Heart left ventricle (tissue), 16 donors: ENCODE data around the gene TRIOBP. TPM values are rescaled to one million over a fixed set of nuclear protein-coding genes. Genes with fewer than 3 reads are reported as not detected.

ENCODE experiments used
- ATAC-seq, 4 donors: fragments of 200-7000 bp; cut with Tn5 transposase; one replicate each; pipeline ENCODE4 v1.9.1; 2020 to 2022; ENCODE audit warnings: moderate library complexity in 4 of 4, mild to moderate bottlenecking in 3 of 4, moderate number of reproducible peaks in 1 of 4
- DNase-seq, 5 donors: peaks; one replicate each; pipeline ENCODE4 v3.0.0-alpha.2; 2020
- H3K27ac ChIP-seq, 12 donors: fragments of 200-600 bp; sonication (generic) in 4 of 12; one replicate each; pipeline versions ENCODE4 v1.5.0 to v1.8.0; 2016 to 2022; ENCODE audit warnings: mild to moderate bottlenecking in 2 of 12
- H3K27me3 ChIP-seq, 9 donors: fragments of 200-600 bp; sonication (generic) in 2 of 9; one replicate each; pipeline versions ENCODE4 v1.5.1 to v1.8.0; 2016 to 2022; ENCODE audit warnings: mild to moderate bottlenecking in 3 of 9
- H3K36me3 ChIP-seq, 9 donors: fragments of 200-600 bp; sonication (generic) in 2 of 9; one replicate each; pipeline versions ENCODE4 v1.5.0 to v1.8.0; 2018 to 2022; ENCODE audit warnings: mild to moderate bottlenecking in 2 of 9
- H3K4me1 ChIP-seq, 12 donors: fragments of 200-600 bp; sonication (generic) in 4 of 12; one replicate each; pipeline versions ENCODE4 v1.5.0 to v1.8.0; 2016 to 2022; ENCODE audit warnings: mild to moderate bottlenecking in 3 of 12
- H3K4me3 ChIP-seq, 12 donors: fragments of 200-600 bp; sonication (generic) in 4 of 12; one replicate each; pipeline versions ENCODE4 v1.5.0 to v1.8.0; 2017 to 2022; ENCODE audit warnings: mild to moderate bottlenecking in 9 of 12, moderate library complexity in 4 of 12
- H3K9me3 ChIP-seq, 12 donors: fragments of 200-600 bp; sonication (generic) in 4 of 12; one replicate each; pipeline versions ENCODE4 v1.5.0 to v1.8.0; 2016 to 2022; ENCODE audit warnings: mild to moderate bottlenecking in 1 of 12
- POLR2A ChIP-seq, 2 donors: fragments of 450-650 bp; IDR thresholded peaks; one replicate each; pipeline ENCODE4 v1.6.1; 2017; ENCODE audit warnings: antibody characterized with exemption in 2 of 2, mild to moderate bottlenecking in 2 of 2, moderate library complexity in 2 of 2
- WGBS, 4 donors: extraction: QIAGEN DNeasy Blood & Tissue Kit in 2 of 4; methylation state at CpG; one replicate each; pipeline versions ENCODE4 v1.1.5 to v1.1.7; 2013 to 2018; 5-methylcytosine and 5-hydroxymethylcytosine counted together
- intact Hi-C, 10 donors: fragments of 100-400 bp; cut with DNase I; formaldehyde crosslinking; loops; one replicate each; pipeline versions ENCODE4 v1.11.1 to v1.14.2; 2022
- polyA plus RNA-seq, 2 donors: library from polyadenylated mRNA; stranded (reverse); fragments of 200-250 nt; gene quantifications; one replicate each; pipeline ENCODE4 v1.2.3, GENCODE V29; 2013
- total RNA-seq, 9 donors: library from RNA; depleted of rRNA in 2 of 9; stranded (reverse); fragments of >200 nt in 2 of 9; fragmentation: NEBNext Ultra II Directional in 3 of 9; extraction: Animal tissue kit (Norgen Biotek cat#: 25700) in 3 of 9; gene quantifications; one replicate each; pipeline versions ENCODE4 v1.1.0 to v1.2.4, GENCODE V29; 2016 to 2023
- TF ChIP-seq, protein P1 (sequence below), 12 donors: fragments of 200-600 bp; sonication (generic) in 4 of 12; IDR thresholded peaks; one replicate each; pipeline versions ENCODE4 v1.5.0 to v1.8.0; 2018 to 2022; ENCODE audit warnings: antibody characterized with exemption in 12 of 12, mild to moderate bottlenecking in 5 of 12
- donor health status: ischemic (EF 13 %, LVEDD 7.1; RV severe dilation, severe dysfunction).
- donor health status: healthy with polysubstance abuse.
- donor health status: DM: no; HTN: yes; CAD: no.
- donor health status: DM: no; HTN: no; CAD: no.
- donor health status: ischemic (EF 25% LVEDD 6.9; RV normal size, moderate dysfunction).
- donor health status: ischemic (EF 25% LVEDD 5.7; RV mildly dilated, moderate dysfunction).
- donor health status: healthy.
- donor health status: DM: yes; HTN: yes; CAD: no.
- donor health status: ischemic (EF 35%, LVEDD 5.7; RV mildly dilated, moderate dysfunction).
- donor health status: nonischemic (EF 11% LVEDD 7.7; RV severe dilation, severe dysfunction).
- donor health status: DM: yes; HTN: yes; CAD: no.
- donor health status: PGD.
- donor health status: ischemic (EF 29% LVEDD 5.4; RV normal size, mild dysfunction).
- donor health status: nonischemic (EF 23%, LVEDD 6.1; RV moderate dilation, normal function).

Gene TRIOBP
- total and polyA plus RNA-seq, 11 donors: 54.9 to 147 (median 94.7) TPM

DNA sequence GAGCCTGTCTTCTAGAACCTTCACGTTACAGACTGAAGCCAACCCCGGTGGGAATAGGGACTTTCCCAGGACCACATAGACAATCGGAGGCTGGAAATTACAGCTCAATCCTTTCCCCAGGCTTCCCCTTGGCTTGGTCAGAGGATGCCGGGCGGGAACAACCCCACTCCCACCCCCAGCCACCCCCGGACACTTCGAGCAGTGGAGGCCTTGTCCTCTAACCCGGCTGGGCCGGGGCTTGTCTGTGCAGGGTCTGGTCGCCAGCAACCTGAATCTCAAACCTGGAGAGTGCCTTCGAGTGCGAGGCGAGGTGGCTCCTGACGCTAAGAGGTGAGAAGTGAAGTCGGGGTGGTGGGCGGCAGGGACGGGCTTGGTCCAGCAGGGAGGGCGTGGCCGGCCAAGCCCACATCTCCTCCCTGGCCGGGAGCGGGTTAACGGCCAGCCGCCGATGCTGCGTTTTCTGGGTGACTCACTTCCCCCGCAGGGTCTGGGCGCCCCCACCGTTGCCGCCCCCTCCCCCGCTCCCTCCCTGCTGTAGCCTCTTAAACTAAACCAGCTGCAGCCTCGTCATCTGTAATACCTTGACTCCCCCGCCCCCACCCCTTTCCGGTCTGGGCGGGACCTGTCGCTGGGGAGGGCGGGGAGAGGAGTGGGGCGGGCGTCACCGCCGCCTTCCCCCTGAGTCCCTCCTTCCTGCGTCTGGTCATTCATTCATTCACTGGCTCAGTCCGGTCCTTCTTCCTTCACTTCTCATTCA, 19.9 kb upstream of the TRIOBP start:
- DNase-seq (peak; percentile 88 to 91 (median 90)), ATAC-seq (peak in 3 of 4 donors; percentile 48 to 59 (median 48))
- Histone ChIP-seq H3K9me3 (no peaks in the 10 kb centered on the region), H3K4me1 (peaks cover 3 to 68% (median 39%) of the 10 kb centered on the region in 12 donors), H3K4me3 (peak overlapping the region; percentile 52 to 92 (median 71)), H3K27ac (peak overlapping the region; percentile 74 to 99 (median 96)), H3K36me3 (peaks cover 0 to 34% (median 28%) of the 10 kb centered on the region in 9 donors), H3K27me3 (no peaks in the 10 kb centered on the region)
- 3 to 6% (median 5%) methylated on average over 31 to 42 of the region's 42 CpGs for WGBS, 4 donors
- TF ChIP-seq POLR2A (IDR thresholded peaks at IDR 0.05): no peak
- TF ChIP-seq, protein P1, sequence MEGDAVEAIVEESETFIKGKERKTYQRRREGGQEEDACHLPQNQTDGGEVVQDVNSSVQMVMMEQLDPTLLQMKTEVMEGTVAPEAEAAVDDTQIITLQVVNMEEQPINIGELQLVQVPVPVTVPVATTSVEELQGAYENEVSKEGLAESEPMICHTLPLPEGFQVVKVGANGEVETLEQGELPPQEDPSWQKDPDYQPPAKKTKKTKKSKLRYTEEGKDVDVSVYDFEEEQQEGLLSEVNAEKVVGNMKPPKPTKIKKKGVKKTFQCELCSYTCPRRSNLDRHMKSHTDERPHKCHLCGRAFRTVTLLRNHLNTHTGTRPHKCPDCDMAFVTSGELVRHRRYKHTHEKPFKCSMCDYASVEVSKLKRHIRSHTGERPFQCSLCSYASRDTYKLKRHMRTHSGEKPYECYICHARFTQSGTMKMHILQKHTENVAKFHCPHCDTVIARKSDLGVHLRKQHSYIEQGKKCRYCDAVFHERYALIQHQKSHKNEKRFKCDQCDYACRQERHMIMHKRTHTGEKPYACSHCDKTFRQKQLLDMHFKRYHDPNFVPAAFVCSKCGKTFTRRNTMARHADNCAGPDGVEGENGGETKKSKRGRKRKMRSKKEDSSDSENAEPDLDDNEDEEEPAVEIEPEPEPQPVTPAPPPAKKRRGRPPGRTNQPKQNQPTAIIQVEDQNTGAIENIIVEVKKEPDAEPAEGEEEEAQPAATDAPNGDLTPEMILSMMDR (IDR thresholded peaks at IDR 0.05): no peak
- intact Hi-C loops: loop anchor here in 3 of 10 donors (5.0 kb wide), 3 partner anchors 35 to 75 kb away; no protein-coding TSS in a partner anchor

DNA sequence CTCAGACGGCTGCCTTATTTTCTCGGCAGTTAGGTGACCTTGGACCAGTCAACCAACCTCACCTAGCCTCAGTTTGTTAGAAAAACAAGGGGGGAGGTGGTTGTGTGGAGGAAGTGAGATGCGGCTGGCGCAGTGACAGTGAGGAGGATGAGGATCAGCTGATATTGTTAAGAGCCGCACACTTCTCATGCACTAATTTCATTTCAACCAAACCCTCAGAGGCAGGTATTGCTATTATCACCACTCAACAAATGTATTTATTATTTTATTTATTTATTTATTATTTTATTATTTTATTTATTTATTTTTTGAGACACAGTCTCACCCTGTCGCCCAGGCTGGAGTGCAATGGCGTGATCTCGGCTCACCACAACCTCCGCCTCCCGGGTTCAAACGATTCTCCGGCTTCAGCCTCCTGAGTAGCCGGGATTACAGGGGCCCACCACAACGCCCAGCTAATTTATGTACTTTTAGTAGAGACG, 19.3 kb upstream of the TRIOBP start:
- ATAC-seq (no peak), DNase-seq (no peak)
- peaks cover 0 to 34% (median 28%) of the 10 kb centered on the region in 9 donors for H3K36me3 ChIP-seq
- WGBS, 4 donors: 54 to 64% (median 56%) methylated on average over 15 of the region's 15 CpGs
- peak overlapping the region in 11 of 12 donors; percentile 91 to 99 (median 96) for H3K27ac ChIP-seq
- H3K4me1 ChIP-seq: peaks cover 3 to 68% (median 39%) of the 10 kb centered on the region in 12 donors
- TF ChIP-seq POLR2A (IDR thresholded peaks at IDR 0.05): no peak
- TF ChIP-seq, protein P1 (IDR thresholded peaks at IDR 0.05): no peak
- intact Hi-C loops: loop anchor here in 3 of 10 donors (5.0 kb wide), 3 partner anchors 35 to 75 kb away; no protein-coding TSS in a partner anchor
- no peaks in the 10 kb centered on the region for H3K9me3 ChIP-seq
- peak overlapping the region; percentile 52 to 92 (median 71) for H3K4me3 ChIP-seq
- no peaks in the 10 kb centered on the region for H3K27me3 ChIP-seq

DNA sequence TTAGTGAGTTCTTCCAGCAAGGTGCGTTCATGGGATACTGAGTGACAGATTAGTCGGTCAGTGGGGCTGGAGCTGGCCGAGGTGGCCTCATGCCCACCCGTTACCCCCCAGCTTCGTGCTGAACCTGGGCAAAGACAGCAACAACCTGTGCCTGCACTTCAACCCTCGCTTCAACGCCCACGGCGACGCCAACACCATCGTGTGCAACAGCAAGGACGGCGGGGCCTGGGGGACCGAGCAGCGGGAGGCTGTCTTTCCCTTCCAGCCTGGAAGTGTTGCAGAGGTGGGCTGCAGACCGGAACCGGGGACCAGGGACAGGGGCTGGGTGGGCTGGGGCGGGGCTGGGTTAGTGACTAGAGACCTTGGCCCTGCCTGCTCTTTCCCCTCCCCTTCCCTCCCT, 18.5 kb upstream of the TRIOBP start:
- ATAC-seq (no peak), DNase-seq (no peak)
- Histone ChIP-seq H3K27ac (peak overlapping the region in 5 of 12 donors; percentile 22 to 98 (median 95)), H3K4me1 (peaks cover 3 to 62% (median 39%) of the 10 kb centered on the region in 12 donors), H3K9me3 (no peaks in the 10 kb centered on the region), H3K4me3 (peak overlapping the region in 5 of 12 donors; percentile 18 to 92 (median 71)), H3K27me3 (no peaks in the 10 kb centered on the region), H3K36me3 (peaks cover 0 to 34% (median 28%) of the 10 kb centered on the region in 9 donors)
- TF ChIP-seq, protein P1 (IDR thresholded peaks at IDR 0.05): no peak
- no peak for TF ChIP-seq POLR2A (IDR thresholded peaks at IDR 0.05)
- WGBS, 4 donors: 57 to 67% (median 63%) methylated on average over 18 of the region's 18 CpGs
- intact Hi-C loops: loop anchor here in 4 of 10 donors (2.0 to 5.0 kb wide), 4 partner anchors 36 to 74 kb away; no protein-coding TSS in a partner anchor

DNA sequence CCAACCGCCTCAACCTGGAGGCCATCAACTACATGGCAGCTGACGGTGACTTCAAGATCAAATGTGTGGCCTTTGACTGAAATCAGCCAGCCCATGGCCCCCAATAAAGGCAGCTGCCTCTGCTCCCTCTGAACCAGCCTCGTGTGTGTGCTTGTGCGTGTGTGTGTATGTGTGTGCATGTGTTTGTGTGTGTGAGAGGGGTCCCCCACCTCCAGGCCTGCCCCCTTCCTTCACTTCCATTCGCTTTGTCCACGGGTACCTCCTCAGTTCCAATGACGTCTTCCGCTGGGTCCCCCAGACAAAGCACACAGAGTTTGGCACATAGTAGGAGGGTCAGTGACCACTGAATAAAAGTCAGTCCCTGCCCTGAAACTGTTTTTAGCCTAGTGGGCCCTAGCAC, 17.2 kb upstream of the TRIOBP start:
- Histone ChIP-seq H3K4me1 (peaks cover 3 to 49% (median 28%) of the 10 kb centered on the region in 12 donors), H3K27ac (no peak overlapping the region), H3K27me3 (no peaks in the 10 kb centered on the region), H3K36me3 (peaks cover 0 to 34% (median 28%) of the 10 kb centered on the region in 9 donors), H3K9me3 (no peaks in the 10 kb centered on the region), H3K4me3 (no peak overlapping the region)
- intact Hi-C loops: loop anchor here in 9 of 10 donors (2.0 to 10.0 kb wide), 9 partner anchors 19 to 115 kb away; no protein-coding TSS in a partner anchor
- TF ChIP-seq, protein P1 (IDR thresholded peaks at IDR 0.05): no peak
- no peak for TF ChIP-seq POLR2A (IDR thresholded peaks at IDR 0.05)
- DNase-seq: no peak
- ATAC-seq: no peak
- 75 to 81% (median 77%) methylated on average over 8 of the region's 8 CpGs for WGBS, 4 donors
